Endothelial cell of umbilical vein (primary cell): Measurements from ENCODE around the gene CCDC80. TPM values are rescaled to one million over a fixed set of nuclear protein-coding genes. Genes with fewer than 3 reads are reported as not detected.

ENCODE experiments used
- BruUV-seq: library from RNA; stranded (reverse); fragments of 400-500 nt; replicated peaks from 2 replicates; lab custom pipeline; 2021; lab: Mats Ljungman, UMichigan
- CTCF ChIA-PET: fragments of 300-600, 350-600 bp; sonication (Branson Sonifier 250); formaldehyde crosslinking; loops from one replicate; lab custom pipeline; 2021; ENCODE audit warnings: antibody characterized with exemption, inconsistent platforms; lab: Charles Lee
- POLR2A ChIA-PET: fragments of 300-600, 350-600 bp; sonication (Branson Sonifier 250); formaldehyde crosslinking; loops from one replicate; lab custom pipeline; 2021; ENCODE audit warnings: antibody characterized with exemption, inconsistent platforms; lab: Charles Lee
- DNase-seq: peaks from one replicate; pipeline ENCODE4 v3.0.0-alpha.2; 2011; ENCODE audit warnings: low read depth, low spot score
- FAIRE-seq: peaks from 2 replicates; lab custom pipeline; 2011; peaks lifted over from hg19 to GRCh38; lab: Jason Lieb, UNC
- H2AFZ ChIP-seq: 2 replicates; pipeline ENCODE4 v1.6.0; 2012; ENCODE audit warnings: low read depth, low read length, control low read depth, inconsistent platforms
- H3K27ac ChIP-seq: 2 replicates; pipeline ENCODE4 v1.5.1; 2011; ENCODE audit warnings: low read depth, mild to moderate bottlenecking, control low read depth, low read length, moderate library complexity; ENCODE audit not compliant: insufficient read depth
- H3K27me3 ChIP-seq, 2 experiments: 2 replicates each; pipeline versions ENCODE4 v1.6.0 to v1.6.1; 2011; ENCODE audit warnings: low read length in 2 of 2, mixed read lengths in 1 of 2; ENCODE audit not compliant: control insufficient read depth in 2 of 2, insufficient read depth in 2 of 2
- H3K36me3 ChIP-seq, 2 experiments: 2 replicates in 1 of 2; 3 replicates in 1 of 2; pipeline ENCODE4 v1.5.1; 2011; ENCODE audit warnings: low read length in 2 of 2, mild to moderate bottlenecking in 1 of 2, moderate library complexity in 1 of 2; ENCODE audit not compliant: control insufficient read depth in 2 of 2, insufficient read depth in 2 of 2; ENCODE audit errors: extremely low read depth in 1 of 2
- H3K4me1 ChIP-seq: 3 replicates; pipeline ENCODE4 v1.5.1; 2011; ENCODE audit warnings: mild to moderate bottlenecking, low read length; ENCODE audit not compliant: control insufficient read depth, insufficient read depth; ENCODE audit errors: extremely low read depth
- H3K4me2 ChIP-seq: 2 replicates; pipeline ENCODE4 v1.6.1; 2011; ENCODE audit warnings: low read length, control low read depth, mixed read lengths; ENCODE audit not compliant: insufficient read depth
- H3K4me3 ChIP-seq, 3 experiments: fragments of 200-600 bp in 1 of 3; sonication (generic), shearing (Covaris generic) in 1 of 3; replicated peaks in 1 of 3; 2 replicates each; pipeline ENCODE4 v1.5.1; 2011 to 2016; ENCODE audit warnings: control low read depth in 3 of 3, low read length in 3 of 3, mild to moderate bottlenecking in 2 of 3, inconsistent platforms in 1 of 3, low read depth in 1 of 3, moderate library complexity in 1 of 3; ENCODE audit not compliant: insufficient read depth in 1 of 3
- H3K79me2 ChIP-seq: 2 replicates; pipeline ENCODE4 v1.6.0; 2012; ENCODE audit warnings: low read length, inconsistent platforms; ENCODE audit not compliant: control insufficient read depth, insufficient read depth
- H3K9ac ChIP-seq: replicated peaks from 2 replicates; pipeline ENCODE3; 2011; ENCODE audit warnings: low read length, control low read depth; ENCODE audit not compliant: insufficient read depth; ENCODE audit errors: extremely low read depth
- H3K9me1 ChIP-seq: replicated peaks from 3 replicates; pipeline ENCODE4 v1.6.0; 2011; ENCODE audit warnings: mild to moderate bottlenecking, low read length; ENCODE audit not compliant: control insufficient read depth, insufficient read depth; ENCODE audit errors: extremely low read depth
- H3K9me3 ChIP-seq: replicated peaks from 2 replicates; pipeline ENCODE4 v1.5.1; 2012; ENCODE audit warnings: low read length, inconsistent platforms; ENCODE audit not compliant: control insufficient read depth, insufficient read depth
- H4K20me1 ChIP-seq: replicated peaks from 2 replicates; pipeline ENCODE3; 2011; ENCODE audit warnings: mild to moderate bottlenecking, low read length; ENCODE audit not compliant: control insufficient read depth, insufficient read depth; ENCODE audit errors: extremely low read depth
- CTCF ChIP-seq, 2 donors: IDR thresholded peaks; 1 replicate in 1 of 2; 2 replicates in 1 of 2; pipeline ENCODE4 v1.5.1; 2011; ENCODE audit warnings: low read length in 2 of 2, mild to moderate bottlenecking in 2 of 2, moderate library complexity in 2 of 2, control low read depth in 1 of 2, inconsistent platforms in 1 of 2, low read depth in 1 of 2; ENCODE audit not compliant: insufficient read depth in 1 of 2; ENCODE audit errors: extremely low read depth in 1 of 2
- EZH2 ChIP-seq: IDR thresholded peaks from 2 replicates; pipeline ENCODE4 v1.6.1; 2012; ENCODE audit warnings: borderline replicate concordance, low read depth, mild to moderate bottlenecking, moderate library complexity, low read length, inconsistent platforms; ENCODE audit not compliant: severe bottlenecking
- FOS ChIP-seq: IDR thresholded peaks from 2 replicates; pipeline ENCODE4 v1.6.1; 2011; ENCODE audit warnings: mild to moderate bottlenecking, low read length, moderate library complexity, borderline replicate concordance; ENCODE audit not compliant: insufficient read depth
- GATA2 ChIP-seq: IDR thresholded peaks from 2 replicates; pipeline ENCODE4 v1.7.0; 2011; ENCODE audit warnings: low read depth, mild to moderate bottlenecking, moderate library complexity, mixed read lengths, low read length; ENCODE audit not compliant: insufficient read length, insufficient read depth
- JUN ChIP-seq: IDR thresholded peaks from 2 replicates; pipeline ENCODE4 v1.6.1; 2011; ENCODE audit warnings: borderline replicate concordance, low read depth; ENCODE audit not compliant: insufficient read length, insufficient read depth
- MAX ChIP-seq: IDR thresholded peaks from 2 replicates; pipeline ENCODE4 v1.6.1; 2011; ENCODE audit not compliant: insufficient read depth, insufficient read length
- POLR2A ChIP-seq: IDR thresholded peaks from 2 replicates; pipeline ENCODE4 v1.6.1; 2012; ENCODE audit warnings: low read depth, mild to moderate bottlenecking, control low read depth, low read length
- POLR2AphosphoS5 ChIP-seq: IDR thresholded peaks from 2 replicates; pipeline ENCODE4 v1.6.1; 2012; ENCODE audit warnings: low read depth, mild to moderate bottlenecking, control low read depth, low read length, moderate library complexity; ENCODE audit not compliant: insufficient read depth
- dilution Hi-C: fragments of 300-500 bp; cut with MboI; formaldehyde crosslinking; loops from one replicate; pipeline ENCODE4 v1.15.0; 2019; ENCODE audit warnings: low sequenced_read_pairs; ENCODE audit not compliant: extremely low pct_ligation_motif_present
- intact Hi-C: fragments of 100-400 bp; cut with micrococcal nuclease; formaldehyde crosslinking; loops from one replicate; pipeline ENCODE4 v1.10.0; 2022
- polyA plus RNA-seq, 4 experiments: library from polyadenylated mRNA; depleted of rRNA in 3 of 4; stranded (reverse) in 3 of 4; unstranded in 1 of 4; fragments of >200 nt; gene quantifications; 2 replicates each; pipeline versions ENCODE4 v1.2.1 to v1.2.3, GENCODE V29; 2011 to 2012; ENCODE audit warnings: missing spikeins in 1 of 4
- total RNA-seq: library from RNA; stranded (reverse); gene quantifications from 2 replicates; pipeline ENCODE4 v1.2.3, GENCODE V29; 2021

Gene CCDC80
- total and polyA plus RNA-seq, 2 donors (not counting 3 experiments of a cell fraction or from before 2014, with no cell fraction given): 28.4 to 77.2 TPM

- TF ChIP-seq FOS (no peak), GATA2 (no peak), EZH2 (no peak), MAX (no peak)
- H3K4me2 ChIP-seq: no peak overlapping the region
- H3K9me3 ChIP-seq: no peaks in the 10 kb centered on the region
- no peak overlapping the region for H3K4me3 ChIP-seq
- no TSS peak for BruUV-seq
- no peaks in the 10 kb centered on the region for H3K9me1 ChIP-seq
- CTCF ChIA-PET: interaction anchor here (1.1 kb wide), 1 partner anchor 11 kb away, joined by 3 read pairs; no protein-coding TSS in a partner anchor
- H3K27ac ChIP-seq: no peak overlapping the region
- no peak overlapping the region for H3K9ac ChIP-seq
- POLR2A ChIA-PET: no interaction called here
- peaks cover 0 to 4% of the 10 kb centered on the region in 2 experiments for H3K36me3 ChIP-seq
- H2AFZ ChIP-seq: no peak overlapping the region
- no peaks in the 10 kb centered on the region for H4K20me1 ChIP-seq
- dilution Hi-C loops: no loop called here
- H3K79me2 ChIP-seq: no peaks in the 10 kb centered on the region
- H3K27me3 ChIP-seq: no peaks in the 10 kb centered on the region
- intact Hi-C loops: no loop called here
- DNase-seq: no peak
- no peak for FAIRE-seq
- peaks cover 8% of the 10 kb centered on the region for H3K4me1 ChIP-seq
Observed at GRCh38 chr3:112610121-112610520, 30.8 kb downstream of the CCDC80 start.

- POLR2A ChIA-PET: interaction anchor here (1.0 kb wide), 1 partner anchor 34 kb away, joined by 3 read pairs; no protein-coding TSS in a partner anchor
- H3K27me3 ChIP-seq: no peaks in the 10 kb centered on the region
- H3K36me3 ChIP-seq: no peaks in the 10 kb centered on the region
- peaks cover 17% of the 10 kb centered on the region for H3K4me1 ChIP-seq
- H4K20me1 ChIP-seq: no peaks in the 10 kb centered on the region
- H3K79me2 ChIP-seq: no peaks in the 10 kb centered on the region
- no peak overlapping the region for H2AFZ ChIP-seq
- DNase-seq (no peak), FAIRE-seq (no peak)
- H3K9ac ChIP-seq: no peak overlapping the region
- no TSS peak for BruUV-seq
- no peak for TF ChIP-seq FOS
- no peak for TF ChIP-seq JUN
- TF ChIP-seq MAX: no peak
- no peak for TF ChIP-seq POLR2A
- no peak for TF ChIP-seq CTCF (IDR thresholded peaks at IDR 0.05; ENCODE audit: extremely low read depth in 1 of 2, insufficient read depth in 1 of 2, low read depth in 1 of 2, low read length in 2 of 2)
- no peak for TF ChIP-seq POLR2AphosphoS5
- intact Hi-C loops (no loop called here), dilution Hi-C loops (no loop called here)
- CTCF ChIA-PET: interaction anchor here (0.9 to 2.1 kb wide), 4 partner anchors 9 to 27 kb away, joined by 3 to 9 read pairs (median 4); no protein-coding TSS in a partner anchor
- H3K4me2 ChIP-seq: no peak overlapping the region
- no peak overlapping the region for H3K4me3 ChIP-seq
- no peak overlapping the region for H3K27ac ChIP-seq
- H3K9me3 ChIP-seq: no peaks in the 10 kb centered on the region
- no peaks in the 10 kb centered on the region for H3K9me1 ChIP-seq
Observed at GRCh38 chr3:112607863-112608262, 33.1 kb downstream of the CCDC80 start.
